Measurements from ENCODE around the gene SMARCD2. TPM values are rescaled to one million over a fixed set of nuclear protein-coding genes. Genes with fewer than 3 reads are reported as not detected.

The SMARCD2 gene
- total RNA-seq, 2 donors from 2014 or later: 77.2 to 124 TPM

DNA sequence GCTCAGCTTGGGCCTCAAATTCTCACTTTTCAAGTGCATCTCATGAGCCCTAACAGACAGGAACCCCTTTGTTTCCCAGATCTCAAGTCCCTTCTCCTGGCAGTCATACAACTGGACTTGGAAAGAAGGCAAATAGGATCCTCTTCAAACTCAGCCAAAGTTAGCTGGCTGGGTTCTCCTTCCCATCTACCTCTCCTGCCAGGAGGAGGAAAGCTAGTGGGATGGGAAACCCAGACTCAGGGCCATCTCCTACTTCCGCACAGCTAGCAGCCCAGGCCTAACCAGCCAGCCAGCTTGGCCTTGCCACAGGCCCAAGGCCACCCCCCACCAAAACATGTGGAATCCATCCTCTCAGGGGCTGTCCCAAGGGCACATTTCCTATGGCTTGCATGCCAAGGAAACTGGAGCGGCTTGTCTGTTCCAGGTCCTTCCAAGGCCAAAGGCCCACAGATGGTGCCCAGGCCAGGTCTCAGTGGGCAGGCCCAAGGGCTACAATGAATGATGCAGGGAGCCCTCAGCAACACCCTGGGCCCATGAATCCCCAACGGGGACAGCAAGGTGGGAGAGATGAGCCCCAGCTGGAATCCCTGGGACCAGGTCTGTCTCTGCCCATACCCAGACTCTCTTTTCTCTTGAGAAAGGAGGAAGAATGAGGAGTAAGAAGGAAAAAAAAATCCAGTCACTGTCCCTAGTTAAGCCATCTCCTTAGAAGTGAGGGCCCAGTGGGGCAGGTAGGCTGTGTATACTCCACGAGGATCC is 1.7 kb downstream of the SMARCD2 start:
- H3K4me1 ChIP-seq: peaks cover 19% of the 10 kb centered on the region
- TF ChIP-seq, protein P1, sequence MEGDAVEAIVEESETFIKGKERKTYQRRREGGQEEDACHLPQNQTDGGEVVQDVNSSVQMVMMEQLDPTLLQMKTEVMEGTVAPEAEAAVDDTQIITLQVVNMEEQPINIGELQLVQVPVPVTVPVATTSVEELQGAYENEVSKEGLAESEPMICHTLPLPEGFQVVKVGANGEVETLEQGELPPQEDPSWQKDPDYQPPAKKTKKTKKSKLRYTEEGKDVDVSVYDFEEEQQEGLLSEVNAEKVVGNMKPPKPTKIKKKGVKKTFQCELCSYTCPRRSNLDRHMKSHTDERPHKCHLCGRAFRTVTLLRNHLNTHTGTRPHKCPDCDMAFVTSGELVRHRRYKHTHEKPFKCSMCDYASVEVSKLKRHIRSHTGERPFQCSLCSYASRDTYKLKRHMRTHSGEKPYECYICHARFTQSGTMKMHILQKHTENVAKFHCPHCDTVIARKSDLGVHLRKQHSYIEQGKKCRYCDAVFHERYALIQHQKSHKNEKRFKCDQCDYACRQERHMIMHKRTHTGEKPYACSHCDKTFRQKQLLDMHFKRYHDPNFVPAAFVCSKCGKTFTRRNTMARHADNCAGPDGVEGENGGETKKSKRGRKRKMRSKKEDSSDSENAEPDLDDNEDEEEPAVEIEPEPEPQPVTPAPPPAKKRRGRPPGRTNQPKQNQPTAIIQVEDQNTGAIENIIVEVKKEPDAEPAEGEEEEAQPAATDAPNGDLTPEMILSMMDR (IDR thresholded peaks at IDR 0.05): no peak
- intact Hi-C loops (cut with DNase I): no loop called here

DNA sequence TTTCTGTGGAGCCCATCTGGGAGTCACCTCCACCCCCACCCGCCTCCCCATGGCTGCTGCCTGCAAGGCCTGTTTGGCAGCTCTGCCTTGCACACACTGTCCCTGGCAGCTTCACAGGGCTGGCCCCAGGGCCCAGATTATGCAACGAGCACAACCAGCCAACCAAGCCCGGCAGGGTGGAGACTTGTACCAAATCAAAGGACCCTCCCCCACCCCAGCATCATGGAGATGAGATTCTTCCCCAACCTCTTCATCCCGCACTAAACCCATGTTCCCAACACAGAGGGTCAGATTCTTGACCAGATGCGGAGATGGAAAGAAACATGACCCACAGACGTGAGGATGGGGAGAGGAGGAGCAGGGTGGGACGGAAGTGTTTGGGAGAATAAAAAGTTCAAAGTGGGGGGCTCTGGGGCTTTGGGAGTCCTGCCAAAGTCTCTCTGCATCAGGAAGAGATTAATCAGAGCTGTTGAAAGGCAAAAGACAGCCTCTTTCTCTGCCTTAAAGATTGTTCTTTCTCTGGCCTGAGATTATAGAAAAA is 3.8 kb downstream of the SMARCD2 start:
- Histone ChIP-seq H3K4me3 (no peak overlapping the region), H3K36me3 (peaks cover 4% of the 10 kb centered on the region), H3K27me3 (no peaks in the 10 kb centered on the region), H3K4me1 (peaks cover 19% of the 10 kb centered on the region), H3K27ac (peak overlapping the region; percentile 30), H3K9ac (ENCODE audit: low read depth in 2 of 2, low read length in 2 of 2) (peak overlapping the region; percentile 28 to 59), H3K9me3 (no peaks in the 10 kb centered on the region)
- intact Hi-C loops (cut with DNase I): loop anchor here (10.0 kb wide), 1 partner anchor 214 kb away; the partner anchor contains the start of gene MAP3K3
- TF ChIP-seq, protein P1 (IDR thresholded peaks at IDR 0.05): no peak
- DNase-seq: peak; percentile 72

More for the DNA sequence above, 1.7 kb downstream of the SMARCD2 start:
- Histone ChIP-seq H3K4me3 (peak overlapping the region; percentile 93), H3K27me3 (no peaks in the 10 kb centered on the region), H3K36me3 (no peaks in the 10 kb centered on the region), H3K27ac (peak overlapping the region; percentile 92), H3K9ac (ENCODE audit: low read depth in 2 of 2, low read length in 2 of 2) (peak overlapping the region; percentile 98 to 99), H3K9me3 (no peaks in the 10 kb centered on the region)
- no peak for DNase-seq

DNA sequence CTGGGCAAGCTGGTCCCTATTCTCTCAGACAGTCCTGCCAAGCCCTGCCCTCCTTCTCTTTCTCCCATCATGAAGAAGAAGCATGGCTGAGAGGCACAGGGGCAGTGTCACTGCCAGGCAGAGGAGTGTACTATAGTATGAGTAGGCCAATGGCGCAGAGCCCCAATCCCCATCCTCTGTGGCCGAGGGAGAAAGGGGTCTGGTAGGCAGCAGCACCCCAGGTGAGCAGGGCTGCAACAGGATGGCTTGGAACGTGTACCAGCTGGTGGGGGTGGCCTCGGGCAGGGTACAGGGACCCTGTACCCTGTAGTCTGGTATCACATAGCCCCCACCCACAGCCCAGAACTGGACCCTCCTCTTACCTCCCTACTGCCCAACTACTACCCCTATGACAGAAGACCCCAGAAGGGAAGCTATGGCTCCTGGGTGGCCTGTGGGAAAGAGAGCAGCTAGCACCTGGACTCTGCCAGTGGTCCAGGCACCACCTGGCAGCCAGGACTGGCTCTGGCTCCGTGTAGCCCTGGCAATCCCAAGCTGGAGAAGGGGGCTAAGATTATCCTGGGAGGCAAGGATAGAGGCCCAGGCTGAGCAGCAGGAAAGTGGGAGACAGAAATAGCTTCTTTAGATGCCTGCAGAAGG is 4.4 kb downstream of the SMARCD2 start:
- H3K9me3 ChIP-seq: no peaks in the 10 kb centered on the region
- intact Hi-C loops (cut with DNase I): loop anchor here (10.0 kb wide), 1 partner anchor 213 kb away; the partner anchor contains the start of gene MAP3K3
- no peak overlapping the region for H3K4me3 ChIP-seq
- H3K27me3 ChIP-seq: no peaks in the 10 kb centered on the region
- H3K9ac ChIP-seq (ENCODE audit: low read depth in 2 of 2, low read length in 2 of 2): peak overlapping the region in 1 of 2 donors; percentile 59
- no peak overlapping the region for H3K27ac ChIP-seq
- peaks cover 19% of the 10 kb centered on the region for H3K4me1 ChIP-seq
- no peak for DNase-seq
- H3K36me3 ChIP-seq: peaks cover 6% of the 10 kb centered on the region
- TF ChIP-seq, protein P1 (IDR thresholded peaks at IDR 0.05): no peak

DNA sequence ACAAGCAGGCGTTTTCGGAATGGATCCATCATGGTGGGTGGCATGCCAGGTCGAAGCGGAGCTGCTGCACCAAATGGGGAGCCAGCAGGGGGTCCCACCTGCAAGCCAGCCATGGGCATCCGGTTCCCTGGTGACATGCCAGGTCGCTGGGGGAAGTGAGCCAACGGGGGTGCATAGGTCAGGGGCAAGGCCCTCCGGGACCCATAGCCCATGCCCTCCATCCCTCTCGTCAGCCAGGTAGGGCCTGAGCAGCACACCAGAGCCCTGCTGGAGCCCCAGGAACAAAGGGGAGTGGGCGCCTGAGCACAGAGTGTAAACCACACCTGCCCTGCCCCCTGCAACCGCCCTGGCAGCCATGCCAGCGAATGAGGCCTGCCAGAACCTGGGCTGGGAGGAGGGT is 5.0 kb downstream of the SMARCD2 start:
- no peak for DNase-seq

DNA sequence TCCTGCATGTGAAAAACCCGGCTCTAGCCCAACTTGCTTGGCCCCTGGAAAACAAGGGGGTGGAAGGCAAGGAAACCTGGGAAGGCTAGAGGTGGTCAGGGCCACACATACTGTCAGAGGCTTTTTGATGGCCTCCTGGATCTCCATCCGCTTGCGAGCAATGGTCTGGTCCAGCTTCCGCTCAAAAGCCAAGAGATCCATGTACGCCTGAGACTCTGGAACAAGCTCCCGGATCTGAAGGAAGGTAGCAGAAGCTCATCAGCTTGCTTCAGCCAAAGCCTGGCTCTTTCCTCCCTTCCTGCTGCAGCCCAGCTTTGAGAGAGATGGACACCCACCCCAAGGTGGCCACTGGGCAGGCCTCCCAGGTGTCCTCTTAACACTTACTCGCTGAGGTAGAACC is 5.7 kb downstream of the SMARCD2 start:
- H3K4me3 ChIP-seq: no peak overlapping the region
- H3K27ac ChIP-seq: no peak overlapping the region
- peaks cover 19% of the 10 kb centered on the region for H3K4me1 ChIP-seq
- H3K36me3 ChIP-seq: peaks cover 18% of the 10 kb centered on the region
- no peak for DNase-seq
- no peaks in the 10 kb centered on the region for H3K27me3 ChIP-seq
- H3K9ac ChIP-seq (ENCODE audit: low read depth in 2 of 2, low read length in 2 of 2): no peak overlapping the region
- no peaks in the 10 kb centered on the region for H3K9me3 ChIP-seq
- TF ChIP-seq, protein P1 (IDR thresholded peaks at IDR 0.05): no peak
- intact Hi-C loops (cut with DNase I): loop anchor here (10.0 kb wide), 1 partner anchor 212 kb away; the partner anchor contains the start of gene MAP3K3

More for the DNA sequence above, 5.0 kb downstream of the SMARCD2 start:
- TF ChIP-seq, protein P1 (IDR thresholded peaks at IDR 0.05): no peak
- Histone ChIP-seq H3K9me3 (no peaks in the 10 kb centered on the region), H3K36me3 (peaks cover 12% of the 10 kb centered on the region), H3K9ac (ENCODE audit: low read depth in 2 of 2, low read length in 2 of 2) (no peak overlapping the region), H3K27ac (no peak overlapping the region), H3K4me1 (peaks cover 19% of the 10 kb centered on the region), H3K27me3 (no peaks in the 10 kb centered on the region), H3K4me3 (no peak overlapping the region)
- intact Hi-C loops (cut with DNase I): loop anchor here (10.0 kb wide), 1 partner anchor 213 kb away; the partner anchor contains the start of gene MAP3K3
